Measurements from ENCODE around the gene HRG. TPM values are rescaled to one million over a fixed set of nuclear protein-coding genes. Genes with fewer than 3 reads are reported as not detected.

Gene HRG
- total and polyA plus RNA-seq, 2 of the 8 experiments (the other 6 are each of a cell fraction or from before 2014, with no cell fraction given): 0.03 to 0.15 TPM

DNA sequence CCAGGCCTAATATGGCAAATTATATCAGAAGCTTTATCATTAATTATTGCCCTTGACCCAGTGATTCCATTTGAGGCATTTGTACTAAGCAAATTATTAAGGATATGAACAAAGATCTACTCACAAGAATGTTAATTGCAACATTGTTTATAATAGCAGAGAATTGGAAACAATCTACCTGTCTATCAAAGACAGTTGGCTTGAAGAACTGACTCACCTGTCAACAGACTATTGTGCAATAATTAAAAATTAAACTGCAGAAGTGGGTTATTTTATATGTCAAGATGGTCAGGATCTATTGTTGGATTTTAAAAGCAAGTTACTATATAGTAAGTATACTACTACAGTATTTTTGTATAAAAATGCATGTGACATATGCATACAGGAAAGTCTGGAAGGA is 32.3 kb upstream of the HRG start (continued):
- TF ChIP-seq, protein P1, sequence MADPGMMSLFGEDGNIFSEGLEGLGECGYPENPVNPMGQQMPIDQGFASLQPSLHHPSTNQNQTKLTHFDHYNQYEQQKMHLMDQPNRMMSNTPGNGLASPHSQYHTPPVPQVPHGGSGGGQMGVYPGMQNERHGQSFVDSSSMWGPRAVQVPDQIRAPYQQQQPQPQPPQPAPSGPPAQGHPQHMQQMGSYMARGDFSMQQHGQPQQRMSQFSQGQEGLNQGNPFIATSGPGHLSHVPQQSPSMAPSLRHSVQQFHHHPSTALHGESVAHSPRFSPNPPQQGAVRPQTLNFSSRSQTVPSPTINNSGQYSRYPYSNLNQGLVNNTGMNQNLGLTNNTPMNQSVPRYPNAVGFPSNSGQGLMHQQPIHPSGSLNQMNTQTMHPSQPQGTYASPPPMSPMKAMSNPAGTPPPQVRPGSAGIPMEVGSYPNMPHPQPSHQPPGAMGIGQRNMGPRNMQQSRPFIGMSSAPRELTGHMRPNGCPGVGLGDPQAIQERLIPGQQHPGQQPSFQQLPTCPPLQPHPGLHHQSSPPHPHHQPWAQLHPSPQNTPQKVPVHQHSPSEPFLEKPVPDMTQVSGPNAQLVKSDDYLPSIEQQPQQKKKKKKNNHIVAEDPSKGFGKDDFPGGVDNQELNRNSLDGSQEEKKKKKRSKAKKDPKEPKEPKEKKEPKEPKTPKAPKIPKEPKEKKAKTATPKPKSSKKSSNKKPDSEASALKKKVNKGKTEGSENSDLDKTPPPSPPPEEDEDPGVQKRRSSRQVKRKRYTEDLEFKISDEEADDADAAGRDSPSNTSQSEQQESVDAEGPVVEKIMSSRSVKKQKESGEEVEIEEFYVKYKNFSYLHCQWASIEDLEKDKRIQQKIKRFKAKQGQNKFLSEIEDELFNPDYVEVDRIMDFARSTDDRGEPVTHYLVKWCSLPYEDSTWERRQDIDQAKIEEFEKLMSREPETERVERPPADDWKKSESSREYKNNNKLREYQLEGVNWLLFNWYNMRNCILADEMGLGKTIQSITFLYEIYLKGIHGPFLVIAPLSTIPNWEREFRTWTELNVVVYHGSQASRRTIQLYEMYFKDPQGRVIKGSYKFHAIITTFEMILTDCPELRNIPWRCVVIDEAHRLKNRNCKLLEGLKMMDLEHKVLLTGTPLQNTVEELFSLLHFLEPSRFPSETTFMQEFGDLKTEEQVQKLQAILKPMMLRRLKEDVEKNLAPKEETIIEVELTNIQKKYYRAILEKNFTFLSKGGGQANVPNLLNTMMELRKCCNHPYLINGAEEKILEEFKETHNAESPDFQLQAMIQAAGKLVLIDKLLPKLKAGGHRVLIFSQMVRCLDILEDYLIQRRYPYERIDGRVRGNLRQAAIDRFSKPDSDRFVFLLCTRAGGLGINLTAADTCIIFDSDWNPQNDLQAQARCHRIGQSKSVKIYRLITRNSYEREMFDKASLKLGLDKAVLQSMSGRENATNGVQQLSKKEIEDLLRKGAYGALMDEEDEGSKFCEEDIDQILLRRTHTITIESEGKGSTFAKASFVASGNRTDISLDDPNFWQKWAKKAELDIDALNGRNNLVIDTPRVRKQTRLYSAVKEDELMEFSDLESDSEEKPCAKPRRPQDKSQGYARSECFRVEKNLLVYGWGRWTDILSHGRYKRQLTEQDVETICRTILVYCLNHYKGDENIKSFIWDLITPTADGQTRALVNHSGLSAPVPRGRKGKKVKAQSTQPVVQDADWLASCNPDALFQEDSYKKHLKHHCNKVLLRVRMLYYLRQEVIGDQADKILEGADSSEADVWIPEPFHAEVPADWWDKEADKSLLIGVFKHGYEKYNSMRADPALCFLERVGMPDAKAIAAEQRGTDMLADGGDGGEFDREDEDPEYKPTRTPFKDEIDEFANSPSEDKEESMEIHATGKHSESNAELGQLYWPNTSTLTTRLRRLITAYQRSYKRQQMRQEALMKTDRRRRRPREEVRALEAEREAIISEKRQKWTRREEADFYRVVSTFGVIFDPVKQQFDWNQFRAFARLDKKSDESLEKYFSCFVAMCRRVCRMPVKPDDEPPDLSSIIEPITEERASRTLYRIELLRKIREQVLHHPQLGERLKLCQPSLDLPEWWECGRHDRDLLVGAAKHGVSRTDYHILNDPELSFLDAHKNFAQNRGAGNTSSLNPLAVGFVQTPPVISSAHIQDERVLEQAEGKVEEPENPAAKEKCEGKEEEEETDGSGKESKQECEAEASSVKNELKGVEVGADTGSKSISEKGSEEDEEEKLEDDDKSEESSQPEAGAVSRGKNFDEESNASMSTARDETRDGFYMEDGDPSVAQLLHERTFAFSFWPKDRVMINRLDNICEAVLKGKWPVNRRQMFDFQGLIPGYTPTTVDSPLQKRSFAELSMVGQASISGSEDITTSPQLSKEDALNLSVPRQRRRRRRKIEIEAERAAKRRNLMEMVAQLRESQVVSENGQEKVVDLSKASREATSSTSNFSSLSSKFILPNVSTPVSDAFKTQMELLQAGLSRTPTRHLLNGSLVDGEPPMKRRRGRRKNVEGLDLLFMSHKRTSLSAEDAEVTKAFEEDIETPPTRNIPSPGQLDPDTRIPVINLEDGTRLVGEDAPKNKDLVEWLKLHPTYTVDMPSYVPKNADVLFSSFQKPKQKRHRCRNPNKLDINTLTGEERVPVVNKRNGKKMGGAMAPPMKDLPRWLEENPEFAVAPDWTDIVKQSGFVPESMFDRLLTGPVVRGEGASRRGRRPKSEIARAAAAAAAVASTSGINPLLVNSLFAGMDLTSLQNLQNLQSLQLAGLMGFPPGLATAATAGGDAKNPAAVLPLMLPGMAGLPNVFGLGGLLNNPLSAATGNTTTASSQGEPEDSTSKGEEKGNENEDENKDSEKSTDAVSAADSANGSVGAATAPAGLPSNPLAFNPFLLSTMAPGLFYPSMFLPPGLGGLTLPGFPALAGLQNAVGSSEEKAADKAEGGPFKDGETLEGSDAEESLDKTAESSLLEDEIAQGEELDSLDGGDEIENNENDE (IDR thresholded peaks at IDR 0.05; ENCODE audit: insufficient replicate concordance, low read length): no peak
- TF ChIP-seq BCL11A (IDR thresholded peaks at IDR 0.05; ENCODE audit: low read depth in 2 of 2, low read length in 2 of 2): no peak
- no peak for TF ChIP-seq POLR2A (IDR thresholded peaks at IDR 0.05; ENCODE audit: control extremely low read depth in 1 of 2, low read depth in 2 of 2, low read length in 2 of 2)
- TF ChIP-seq GABPA (IDR thresholded peaks at IDR 0.05; ENCODE audit: borderline replicate concordance, insufficient read depth, low read length): no peak
- TF ChIP-seq GTF2F1 (IDR thresholded peaks at IDR 0.05; ENCODE audit: borderline replicate concordance, low read depth, low read length): no peak
